Uterus (tissue), 4 donors: ENCODE measurements around the gene GRAMD2B. TPM values are rescaled to one million over a fixed set of nuclear protein-coding genes. Genes with fewer than 3 reads are reported as not detected.

ENCODE experiments used
- DNase-seq, 2 donors: peaks; one replicate each; pipeline ENCODE4 v3.0.0-alpha.2; 2019 to 2020
- H3K27ac ChIP-seq, 2 donors: fragments of 200-600 bp; sonication (generic); 1 replicate in 1 of 2; 2 replicates in 1 of 2; pipeline ENCODE4 v1.5.1; 2016 to 2018
- H3K27me3 ChIP-seq, 2 donors: fragments of 200-600 bp; sonication (generic); one replicate each; pipeline ENCODE4 v1.5.1; 2018 to 2019; ENCODE audit warnings: control low read depth in 1 of 2
- H3K36me3 ChIP-seq, 2 donors: fragments of 200-600 bp; sonication (generic); one replicate each; pipeline ENCODE4 v1.5.1; 2019; ENCODE audit warnings: control low read depth in 1 of 2
- H3K4me1 ChIP-seq, 2 donors: fragments of 200-600 bp; sonication (generic); one replicate each; pipeline ENCODE4 v1.5.1; 2018 to 2019; ENCODE audit warnings: control low read depth in 1 of 2
- H3K4me3 ChIP-seq, 2 donors: fragments of 200-600 bp; sonication (generic); 1 replicate in 1 of 2; 2 replicates in 1 of 2; pipeline ENCODE4 v1.5.1; 2018 to 2019; ENCODE audit warnings: mild to moderate bottlenecking in 1 of 2
- H3K9me3 ChIP-seq, 2 donors: fragments of 200-600 bp; sonication (generic); one replicate each; pipeline ENCODE4 v1.5.1; 2019; ENCODE audit warnings: control low read depth in 1 of 2
- CTCF ChIP-seq, 4 experiments: fragments of 200-600 bp in 2 of 4; fragments of 450-650 bp in 2 of 4; sonication (generic) in 2 of 4; IDR thresholded peaks; one replicate each; pipeline ENCODE4 v1.5.1; 2016 to 2019; ENCODE audit warnings: antibody characterized with exemption in 4 of 4, mild to moderate bottlenecking in 2 of 4, moderate library complexity in 1 of 4
- POLR2A ChIP-seq, 2 donors: fragments of 450-650 bp; IDR thresholded peaks; one replicate each; pipeline ENCODE4 v1.6.1; 2016; ENCODE audit warnings: antibody characterized with exemption in 2 of 2, mild to moderate bottlenecking in 1 of 2, moderate library complexity in 1 of 2
- intact Hi-C: fragments of 100-400 bp; cut with DNase I; formaldehyde crosslinking; loops from one replicate; pipeline ENCODE4 v1.15.1; 2023; ENCODE audit warnings: low total_unique reads
- total RNA-seq, 4 donors: library from RNA; depleted of rRNA in 3 of 4; stranded (reverse); fragments of >200 nt in 3 of 4; gene quantifications; one replicate each; pipeline versions ENCODE4 v1.1.0 to v1.2.4, GENCODE V29; 2014 to 2023
- donor health status: DM: yes; HTN: yes; CAD: no.

GRAMD2B gene
- total RNA-seq, 4 donors from 2014 or later = 34.0 to 91.5 (median 58.8) TPM

GRCh38 chr5:126482591-126482990, 59.4 kb downstream of the GRAMD2B start:
- Histone ChIP-seq H3K4me3 (no peak overlapping the region), H3K27ac (peak overlapping the region; percentile 93 to 95), H3K36me3 (no peaks in the 10 kb centered on the region), H3K27me3 (no peaks in the 10 kb centered on the region), H3K9me3 (no peaks in the 10 kb centered on the region), H3K4me1 (peaks cover 7 to 28% of the 10 kb centered on the region in 2 donors)
- TF ChIP-seq POLR2A (IDR thresholded peaks at IDR 0.05) (no peak), CTCF (IDR thresholded peaks at IDR 0.05) (no peak)
- DNase-seq = no peak
- intact Hi-C loops = no loop called here

GRCh38 chr5:126483156-126483555, 59.9 kb downstream of the GRAMD2B start:
- H3K9me3 ChIP-seq = no peaks in the 10 kb centered on the region
- DNase-seq = no peak
- no peak overlapping the region for H3K4me3 ChIP-seq
- H3K27ac ChIP-seq = peak overlapping the region; percentile 93 to 95
- no peaks in the 10 kb centered on the region for H3K36me3 ChIP-seq
- no peaks in the 10 kb centered on the region for H3K27me3 ChIP-seq
- TF ChIP-seq CTCF (IDR thresholded peaks at IDR 0.05) (no peak), POLR2A (IDR thresholded peaks at IDR 0.05) (no peak)
- H3K4me1 ChIP-seq = peaks cover 6 to 27% of the 10 kb centered on the region in 2 donors
- intact Hi-C loops = no loop called here

- Histone ChIP-seq H3K27ac (peak overlapping the region; percentile 93 to 95), H3K36me3 (no peaks in the 10 kb centered on the region)
Observed at GRCh38 chr5:126484253-126484652, 61.0 kb downstream of the GRAMD2B start.

GRCh38 chr5:126486332-126486731, 63.1 kb downstream of the GRAMD2B start:
- Histone ChIP-seq H3K4me3 (no peak overlapping the region), H3K36me3 (no peaks in the 10 kb centered on the region), H3K9me3 (no peaks in the 10 kb centered on the region), H3K27me3 (no peaks in the 10 kb centered on the region), H3K4me1 (peaks cover 0 to 20% of the 10 kb centered on the region in 2 donors), H3K27ac (peak overlapping the region; percentile 93 to 95)
- DNase-seq = no peak
- intact Hi-C loops = no loop called here
- no peak for TF ChIP-seq CTCF (IDR thresholded peaks at IDR 0.05)
- no peak for TF ChIP-seq POLR2A (IDR thresholded peaks at IDR 0.05)

More at GRCh38 chr5:126484253-126484652, 61.0 kb downstream of the GRAMD2B start:
- H3K27me3 ChIP-seq = no peaks in the 10 kb centered on the region
- intact Hi-C loops = no loop called here
- no peaks in the 10 kb centered on the region for H3K9me3 ChIP-seq
- peaks cover 0 to 27% of the 10 kb centered on the region in 2 donors for H3K4me1 ChIP-seq
- DNase-seq = no peak
- TF ChIP-seq CTCF (IDR thresholded peaks at IDR 0.05) (no peak), POLR2A (IDR thresholded peaks at IDR 0.05) (no peak)
- no peak overlapping the region for H3K4me3 ChIP-seq

- no peak overlapping the region for H3K4me3 ChIP-seq
- intact Hi-C loops = no loop called here
- H3K27ac ChIP-seq = peak overlapping the region; percentile 83 to 95
- H3K27me3 ChIP-seq = no peaks in the 10 kb centered on the region
- no peak for TF ChIP-seq POLR2A (IDR thresholded peaks at IDR 0.05)
- TF ChIP-seq CTCF (IDR thresholded peaks at IDR 0.05) = no peak
- DNase-seq = no peak
- no peaks in the 10 kb centered on the region for H3K9me3 ChIP-seq
- peaks cover 0 to 26% of the 10 kb centered on the region in 2 donors for H3K4me1 ChIP-seq
- H3K36me3 ChIP-seq = no peaks in the 10 kb centered on the region
Observed at GRCh38 chr5:126487596-126487995, 64.4 kb downstream of the GRAMD2B start.
